A204.1 (cell line): ENCODE results near the gene DNAJB11.
"Not testable (repeated sequence)": the region's sequence is repeated elsewhere in the genome, so short reads cannot be mapped to it uniquely, and the experiment has no call there.

Experiments used
- FAIRE-seq: peaks from 2 replicates; lab custom pipeline; 2012; peaks lifted over from hg19 to GRCh38; lab: Jason Lieb, UNC

DNAJB11 gene

DNA sequence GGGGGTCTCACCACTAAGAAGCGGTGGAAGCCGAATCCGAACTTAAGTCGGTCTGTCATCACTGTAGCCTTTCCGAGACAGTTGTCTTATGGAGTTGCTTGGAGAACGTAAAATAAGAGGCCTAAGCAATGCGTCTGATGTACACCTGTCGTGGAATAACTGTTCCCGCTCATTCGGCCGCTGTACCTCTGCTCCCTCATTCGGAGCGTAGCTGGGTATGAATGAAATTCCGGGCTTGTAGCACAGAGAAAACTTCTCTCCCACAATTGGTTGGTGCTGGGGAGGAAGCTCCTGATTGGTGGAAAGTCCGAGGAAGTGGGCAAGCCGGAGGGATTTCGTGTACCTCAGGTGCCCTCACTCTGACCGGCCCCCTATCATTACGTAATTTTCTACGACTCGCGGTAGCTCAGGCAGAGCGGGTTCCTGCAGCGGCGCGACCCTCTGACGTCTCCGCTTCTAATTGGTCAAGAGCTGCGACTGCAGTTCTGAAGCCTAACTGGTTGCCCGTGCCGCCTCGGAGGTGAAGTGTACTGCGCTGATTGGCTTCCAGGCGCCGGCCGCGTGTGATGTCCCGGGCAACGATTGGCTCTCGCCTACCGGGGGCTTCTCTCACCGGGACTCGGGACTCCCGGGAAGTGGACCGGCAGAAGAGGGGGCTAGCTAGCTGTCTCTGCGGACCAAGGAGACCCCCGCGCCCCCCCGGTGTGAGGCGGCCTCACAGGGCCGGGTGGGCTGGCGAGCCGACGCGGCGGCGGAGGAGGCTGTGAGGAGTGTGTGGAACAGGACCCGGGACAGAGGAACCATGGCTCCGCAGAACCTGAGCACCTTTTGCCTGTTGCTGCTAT lies at the start of gene DNAJB11:
Gene DNAJB11 (plus strand): TSS at position 625 of the 845 bp plus-strand sequence. CDS start 178 bp downstream, at position 803.
- peak; percentile 98 for FAIRE-seq

GRCh38 chr3:186520957-186521842 lies 49.3 kb upstream of the DNAJB11 start:
- no peak for FAIRE-seq

DNA sequence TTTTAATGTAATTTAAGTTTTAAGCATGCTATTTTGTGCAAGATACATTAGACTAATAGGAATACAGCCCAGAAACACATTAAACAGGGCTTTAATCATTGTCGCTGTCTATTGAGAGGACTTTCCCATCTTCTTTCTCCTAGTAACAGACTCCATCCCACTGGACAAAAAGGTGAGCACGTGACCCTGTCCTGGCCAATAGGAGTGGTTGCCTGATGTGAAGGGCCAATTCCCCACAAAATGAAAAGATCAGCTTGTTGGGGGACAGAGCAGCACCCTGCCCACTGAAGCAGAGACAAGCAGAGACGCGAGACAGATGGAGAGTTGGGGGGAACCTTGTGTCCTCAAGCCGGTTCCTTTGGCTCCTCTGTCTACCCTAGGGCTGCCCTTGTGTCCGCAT lies 47.5 kb upstream of the DNAJB11 start:
- FAIRE-seq = no peak

DNA sequence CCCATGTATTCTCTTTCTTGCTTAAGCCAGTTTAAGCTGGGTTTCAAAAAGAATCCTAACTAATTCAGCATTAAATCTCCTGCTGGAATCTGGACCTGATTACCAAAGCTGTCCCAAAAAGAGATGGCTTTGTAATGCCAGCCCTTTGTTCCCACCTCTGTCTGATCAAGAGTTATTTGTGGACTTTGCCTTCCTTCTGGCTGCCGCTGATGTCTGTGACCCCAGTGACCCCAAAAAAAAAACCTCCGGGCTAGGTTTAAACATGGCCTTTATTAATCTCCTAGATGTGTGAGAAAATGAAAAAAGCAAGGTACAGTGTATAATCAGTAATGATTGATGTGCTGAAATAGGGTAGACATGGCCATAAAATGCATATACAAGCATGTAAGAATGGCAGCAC lies 47.1 kb upstream of the DNAJB11 start:
- no peak for FAIRE-seq

GRCh38 chr3:186524616-186525015 lies 45.9 kb upstream of the DNAJB11 start:
- no peak for FAIRE-seq

GRCh38 chr3:186525369-186526255 lies 44.9 kb upstream of the DNAJB11 start:
- FAIRE-seq = no peak

DNA sequence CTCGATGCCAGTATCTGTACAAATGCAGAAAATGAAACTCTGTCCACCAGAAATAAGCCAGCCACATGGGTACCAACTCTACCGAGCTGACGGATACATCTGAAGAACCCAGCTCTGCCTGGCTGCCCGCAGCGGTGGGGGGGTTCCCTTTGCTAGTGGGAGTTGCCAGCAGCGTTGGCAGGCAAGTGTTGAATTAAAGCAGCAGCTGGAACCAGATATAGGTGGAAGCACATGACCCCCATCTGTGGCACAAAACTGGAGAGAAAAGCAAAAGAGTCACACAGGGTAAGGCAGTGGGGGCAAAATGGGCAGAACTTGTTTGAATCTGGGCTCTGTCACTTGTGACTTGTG lies 44.3 kb upstream of the DNAJB11 start:
- no peak for FAIRE-seq

GRCh38 chr3:186529201-186529999 lies 41.1 kb upstream of the DNAJB11 start:
- FAIRE-seq = no peak

- no peak for FAIRE-seq
Observed at GRCh38 chr3:186530415-186530814, 40.1 kb upstream of the DNAJB11 start.

GRCh38 chr3:186531694-186532093 lies 38.8 kb upstream of the DNAJB11 start:
- FAIRE-seq = not testable (repeated sequence)

GRCh38 chr3:186532598-186533072 lies 37.9 kb upstream of the DNAJB11 start:
- no peak for FAIRE-seq

- FAIRE-seq = no peak
Observed at GRCh38 chr3:186534113-186534669, 36.3 kb upstream of the DNAJB11 start.

- no peak for FAIRE-seq
Observed at GRCh38 chr3:186536883-186537844, 33.4 kb upstream of the DNAJB11 start.

DNA sequence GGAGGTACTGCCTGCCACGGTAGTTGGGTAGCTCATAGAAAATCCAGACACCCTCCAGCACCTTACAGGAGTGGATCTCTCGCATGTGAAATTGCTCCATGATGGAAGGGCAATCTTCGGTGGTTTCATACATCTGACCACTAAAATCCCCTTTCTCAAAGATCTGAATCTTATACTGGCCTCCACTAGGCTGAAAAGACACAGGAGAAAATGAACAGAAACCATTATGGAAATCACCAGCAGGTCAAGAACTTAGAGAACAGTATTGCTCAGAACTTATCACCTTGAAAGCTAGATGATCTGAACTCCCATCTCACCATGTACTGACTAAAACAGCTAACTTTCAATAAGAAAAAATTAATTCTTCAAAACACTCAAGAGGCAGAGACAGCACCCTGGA lies 31.7 kb upstream of the DNAJB11 start:
- FAIRE-seq = no peak

DNA sequence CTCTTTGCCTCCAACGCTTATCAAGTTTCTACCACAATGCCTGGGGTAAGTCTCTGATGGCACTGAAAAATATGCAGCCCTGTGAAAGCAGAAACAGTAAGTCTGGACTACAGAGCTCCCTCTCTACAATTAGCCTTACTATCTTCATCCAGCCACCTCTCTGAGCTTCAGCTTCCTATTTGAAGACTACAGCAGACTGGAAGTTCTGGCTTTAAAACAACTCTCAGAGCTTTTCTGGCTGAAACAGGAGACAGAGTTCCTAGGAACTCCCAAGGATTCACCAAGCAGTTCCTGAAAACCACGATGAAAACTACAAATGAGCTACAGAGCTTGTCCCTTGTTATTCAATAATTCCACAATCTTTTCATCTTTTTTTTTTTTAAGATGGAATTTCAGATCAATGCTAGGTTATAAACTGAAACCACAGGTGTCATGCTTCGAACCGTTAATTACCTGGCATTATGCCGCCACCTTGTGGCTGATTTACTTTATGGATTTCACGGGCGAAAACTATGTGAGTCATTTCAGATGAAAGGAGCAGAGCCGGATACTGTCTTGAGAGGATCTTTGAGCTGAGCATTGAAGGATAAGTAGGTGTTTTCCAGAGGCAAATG lies 30.2 kb upstream of the DNAJB11 start:
- FAIRE-seq = peak; percentile 95

GRCh38 chr3:186540835-186541226 lies 29.7 kb upstream of the DNAJB11 start:
- no peak for FAIRE-seq

- no peak for FAIRE-seq
Observed at GRCh38 chr3:186544281-186544680, 26.2 kb upstream of the DNAJB11 start, which contains the start of gene CRYGS. TSS of gene CRYGS (minus strand) at chr3:186544380. CDS start at chr3:186544326, 54 bp downstream.

GRCh38 chr3:186549497-186549896 lies 21.0 kb upstream of the DNAJB11 start:
- no peak for FAIRE-seq

DNA sequence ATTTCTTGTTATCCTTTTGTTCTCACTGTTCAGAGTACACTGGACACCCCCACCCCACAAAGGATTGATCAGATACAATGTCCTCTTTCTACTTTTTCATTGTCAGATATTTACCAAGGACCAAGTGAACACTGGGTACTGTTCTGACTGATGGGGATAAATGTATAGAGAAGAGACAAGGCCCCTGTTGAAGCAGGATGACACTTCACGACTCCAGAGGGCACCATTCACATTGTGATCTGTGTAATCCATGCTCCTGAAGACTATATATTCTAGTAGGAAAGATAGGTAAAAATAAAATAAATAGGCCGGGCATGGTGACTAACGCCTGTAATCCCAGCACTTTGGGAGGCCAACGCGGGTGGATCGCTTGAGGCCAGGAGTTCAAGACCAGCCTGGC lies 19.1 kb upstream of the DNAJB11 start:
- FAIRE-seq = no peak
